ENCODE measurements around the gene ROS1.

GRCh38 chr6:117359581-117359980 is 66.2 kb downstream of the ROS1 start:
- no peak for TF ChIP-seq CTCF (IDR thresholded peaks at IDR 0.05; ENCODE audit: insufficient read depth, low read depth, low read length)
- no peak for TF ChIP-seq EZH2 (IDR thresholded peaks at IDR 0.05; ENCODE audit: insufficient read depth, low read length)
